Measurements from ENCODE around the gene SKAP2.

SKAP2 gene

DNA sequence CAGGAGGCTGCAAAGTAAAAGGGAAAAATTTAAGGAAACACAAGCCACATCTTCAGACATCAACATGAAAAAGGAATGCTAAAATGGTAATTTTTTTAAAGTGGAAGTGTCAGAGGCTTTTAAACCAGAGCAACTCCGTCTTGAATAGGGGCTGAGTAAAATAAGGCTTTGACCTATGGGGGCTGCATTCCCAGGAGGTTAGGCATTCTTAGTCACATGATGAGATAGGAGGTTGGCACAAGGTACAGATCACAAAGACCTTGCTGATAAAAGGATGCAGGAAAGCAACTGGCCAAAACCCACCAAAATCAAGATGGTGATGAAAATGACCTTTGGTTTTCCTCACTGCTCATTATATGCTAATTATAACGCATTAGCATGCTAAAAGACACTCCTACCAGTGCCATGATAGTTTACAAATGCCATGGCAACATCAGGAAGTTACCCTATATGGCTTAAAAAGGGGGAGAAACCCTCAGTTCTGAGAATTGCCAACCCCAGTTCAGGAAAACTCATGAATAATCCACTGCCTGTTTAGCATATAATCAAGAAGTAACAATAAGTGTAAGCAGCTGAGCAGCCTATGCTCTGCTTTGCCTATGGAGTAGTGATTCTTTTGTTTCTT, 128.3 kb downstream of the SKAP2 start:
- H3K9me3 Mint-ChIP-seq = no peaks in the 10 kb centered on the region
- H3K36me3 Mint-ChIP-seq = peaks cover 8% of the 10 kb centered on the region

DNA sequence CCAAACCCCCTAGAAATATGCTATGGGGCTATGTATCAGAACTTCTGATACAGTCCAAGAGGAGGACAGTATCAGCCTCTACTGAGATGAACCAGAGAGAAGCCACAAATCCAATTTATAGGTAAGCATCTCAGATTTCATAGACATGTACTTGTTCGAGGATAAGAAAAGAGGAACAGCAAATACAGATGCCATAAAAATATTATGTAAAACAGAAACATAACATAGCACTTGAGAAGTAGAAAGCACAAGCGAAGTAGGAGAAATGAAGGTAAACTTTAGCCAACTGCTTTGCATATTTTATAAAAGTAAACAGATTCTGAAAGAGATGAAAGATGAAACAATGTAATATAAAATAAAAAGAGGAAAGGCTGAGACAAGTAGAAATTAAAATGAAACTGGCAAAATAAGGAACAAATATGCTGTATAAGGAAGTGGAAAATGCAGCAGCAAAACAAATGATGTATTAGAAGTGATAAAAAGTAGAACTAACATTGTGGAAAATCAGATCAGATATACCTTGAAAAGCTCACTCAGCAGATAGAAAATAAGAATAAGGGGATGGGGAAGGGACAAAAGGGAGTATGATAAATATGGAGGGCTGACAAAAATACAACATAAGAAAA, 135.1 kb downstream of the SKAP2 start:
- Mint-ChIP-seq H3K36me3 (peaks cover 5% of the 10 kb centered on the region), H3K27ac (no peak overlapping the region), H3K4me3 (no peak overlapping the region), H3K9me3 (no peaks in the 10 kb centered on the region), H3K4me1 (no peaks in the 10 kb centered on the region)
- ATAC-seq (no peak), DNase-seq (ENCODE audit: low spot score in 2 of 2) (no peak)

More for the DNA sequence above, 128.3 kb downstream of the SKAP2 start:
- DNase-seq (ENCODE audit: low spot score in 2 of 2) (no peak), ATAC-seq (no peak)
- Mint-ChIP-seq H3K4me1 (no peaks in the 10 kb centered on the region), H3K27ac (no peak overlapping the region), H3K4me3 (no peak overlapping the region)

GRCh38 chr7:26726051-26726450, 138.3 kb downstream of the SKAP2 start:
- H3K4me1 Mint-ChIP-seq = no peaks in the 10 kb centered on the region

DNA sequence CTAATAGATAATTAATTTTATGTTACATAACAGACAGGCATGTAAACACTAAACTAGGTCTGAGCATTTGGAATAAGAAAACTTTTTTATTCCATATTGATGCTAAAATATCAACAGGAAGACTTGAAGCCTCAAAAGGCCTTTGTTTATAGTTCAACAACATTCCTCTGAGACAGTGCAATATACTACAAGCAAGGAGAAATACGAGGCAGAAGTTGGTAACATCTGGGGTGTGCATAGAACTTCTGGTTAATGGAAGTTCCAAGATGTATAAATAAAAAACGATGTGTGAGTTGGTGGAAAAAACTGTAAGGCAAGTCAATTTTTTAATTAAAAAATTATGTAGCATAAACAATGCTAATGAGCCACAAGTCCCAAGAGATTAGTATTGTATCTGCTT, 139.6 kb downstream of the SKAP2 start:
- Mint-ChIP-seq H3K4me1 (no peaks in the 10 kb centered on the region), H3K36me3 (peaks cover 10% of the 10 kb centered on the region), H3K27ac (no peak overlapping the region), H3K4me3 (no peak overlapping the region), H3K9me3 (no peaks in the 10 kb centered on the region)
- ATAC-seq = no peak
- DNase-seq (ENCODE audit: low spot score in 2 of 2) = no peak

More at GRCh38 chr7:26726051-26726450, 138.3 kb downstream of the SKAP2 start:
- H3K27ac Mint-ChIP-seq = no peak overlapping the region
- no peaks in the 10 kb centered on the region for H3K9me3 Mint-ChIP-seq
- no peak for ATAC-seq
- peaks cover 10% of the 10 kb centered on the region for H3K36me3 Mint-ChIP-seq
- DNase-seq (ENCODE audit: low spot score in 2 of 2) = no peak
- no peak overlapping the region for H3K4me3 Mint-ChIP-seq

- Mint-ChIP-seq H3K4me3 (no peak overlapping the region), H3K9me3 (no peaks in the 10 kb centered on the region), H3K4me1 (no peaks in the 10 kb centered on the region), H3K27ac (no peak overlapping the region), H3K36me3 (peaks cover 10% of the 10 kb centered on the region)
- ATAC-seq (no peak), DNase-seq (ENCODE audit: low spot score in 2 of 2) (no peak)
Observed at GRCh38 chr7:26723129-26723528, 141.3 kb downstream of the SKAP2 start.

DNA sequence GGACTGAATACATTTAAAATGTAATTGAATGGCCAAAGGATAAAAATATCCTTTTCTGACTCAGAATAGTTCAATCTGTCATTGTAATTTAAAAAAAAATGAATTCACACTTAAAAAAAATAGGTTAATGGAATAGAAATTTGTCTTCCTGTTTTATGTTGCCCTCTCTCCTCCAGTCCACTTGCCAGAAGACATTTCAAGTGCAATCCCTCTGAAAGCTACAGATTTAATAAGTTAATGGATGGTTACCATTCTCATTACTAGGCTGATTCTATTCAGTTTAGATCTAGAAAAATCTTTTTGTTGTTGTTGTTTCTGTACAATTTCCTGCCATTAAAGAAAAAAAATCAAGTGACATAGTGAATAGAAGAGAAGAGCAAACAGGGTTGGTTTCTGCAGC, 142.9 kb downstream of the SKAP2 start:
- Mint-ChIP-seq H3K4me3 (no peak overlapping the region), H3K36me3 (peaks cover 10% of the 10 kb centered on the region), H3K9me3 (no peaks in the 10 kb centered on the region), H3K27ac (no peak overlapping the region), H3K4me1 (no peaks in the 10 kb centered on the region)
- ATAC-seq = no peak
- DNase-seq (ENCODE audit: low spot score in 2 of 2) = no peak

DNA sequence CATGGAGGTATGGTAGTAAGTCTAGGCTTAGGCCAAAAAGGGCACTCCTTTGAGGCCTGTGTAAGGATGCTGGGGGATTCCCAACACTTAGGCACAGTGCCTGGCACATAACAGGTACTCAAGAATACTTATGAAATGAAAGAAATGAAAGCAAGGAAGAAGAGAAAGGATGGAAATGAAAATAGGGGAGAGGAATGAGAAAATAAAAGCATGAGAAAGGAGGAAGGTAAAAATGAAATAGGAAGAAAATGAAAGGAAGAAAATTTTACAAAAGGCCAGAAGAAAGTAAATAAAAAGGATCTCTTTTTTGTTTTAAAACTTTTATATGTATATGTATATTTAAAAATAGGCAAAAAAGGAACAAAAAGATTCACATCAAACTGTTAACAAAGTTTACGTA, 146.3 kb downstream of the SKAP2 start:
- H3K4me3 Mint-ChIP-seq = no peak overlapping the region

DNA sequence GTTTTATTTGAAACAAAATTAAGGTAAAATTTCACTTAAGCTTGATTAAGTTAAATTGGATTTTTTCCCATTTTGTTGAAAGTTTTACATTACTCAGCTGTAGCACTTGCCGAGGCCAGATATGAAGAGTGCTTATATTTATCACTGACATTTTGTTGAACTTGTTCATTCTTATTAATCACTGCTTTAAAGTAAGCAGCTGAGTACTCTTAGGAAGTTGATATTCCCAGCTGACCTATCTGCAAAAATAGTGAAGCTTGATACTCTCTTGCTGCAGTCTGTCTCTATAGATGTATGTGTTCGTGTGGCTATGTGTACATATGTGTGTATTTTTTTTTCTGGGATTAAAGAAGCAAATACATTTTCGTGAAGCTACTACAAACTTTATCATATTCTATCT, 150.0 kb downstream of the SKAP2 start:
- Mint-ChIP-seq H3K9me3 (no peaks in the 10 kb centered on the region), H3K27ac (no peak overlapping the region), H3K4me3 (no peak overlapping the region), H3K4me1 (no peaks in the 10 kb centered on the region), H3K36me3 (no peaks in the 10 kb centered on the region)
- no peak for ATAC-seq
- no peak for DNase-seq (ENCODE audit: low spot score in 2 of 2)

More for the DNA sequence above, 146.3 kb downstream of the SKAP2 start:
- Mint-ChIP-seq H3K4me1 (no peaks in the 10 kb centered on the region), H3K9me3 (no peaks in the 10 kb centered on the region), H3K27ac (no peak overlapping the region), H3K36me3 (peaks cover 4% of the 10 kb centered on the region)
- DNase-seq (ENCODE audit: low spot score in 2 of 2) (no peak), ATAC-seq (no peak)

- Mint-ChIP-seq H3K4me1 (no peaks in the 10 kb centered on the region), H3K4me3 (no peak overlapping the region)
- no peak for ATAC-seq
Observed at GRCh38 chr7:26714006-26714405, 150.4 kb downstream of the SKAP2 start.

GRCh38 chr7:26709210-26709990, 155.0 kb downstream of the SKAP2 start:
- Mint-ChIP-seq H3K27ac (no peak overlapping the region), H3K4me3 (no peak overlapping the region), H3K9me3 (no peaks in the 10 kb centered on the region), H3K4me1 (no peaks in the 10 kb centered on the region), H3K36me3 (no peaks in the 10 kb centered on the region)
- ATAC-seq (no peak), DNase-seq (ENCODE audit: low spot score in 2 of 2) (no peak)

More at GRCh38 chr7:26714006-26714405, 150.4 kb downstream of the SKAP2 start:
- no peak for DNase-seq (ENCODE audit: low spot score in 2 of 2)
- Mint-ChIP-seq H3K36me3 (no peaks in the 10 kb centered on the region), H3K9me3 (no peaks in the 10 kb centered on the region), H3K27ac (no peak overlapping the region)

DNA sequence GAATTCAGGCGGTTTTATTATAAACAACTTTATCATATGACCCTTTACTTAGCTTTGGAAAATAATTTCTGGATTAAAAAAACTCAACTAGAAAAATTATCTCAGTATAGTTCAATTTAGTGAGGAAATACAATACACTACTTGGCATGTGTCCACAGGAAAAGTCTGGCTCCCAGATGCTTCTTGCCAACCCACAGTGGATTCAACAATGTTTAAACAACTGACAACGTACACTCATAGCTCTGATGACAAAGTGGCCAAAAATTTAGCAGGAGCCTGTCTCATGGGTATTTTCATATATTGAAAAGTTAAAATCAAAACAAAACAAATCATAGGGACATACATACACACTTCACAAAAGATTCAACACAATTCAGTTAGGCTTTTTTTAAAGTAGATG, 158.8 kb downstream of the SKAP2 start:
- no peak for DNase-seq (ENCODE audit: low spot score in 2 of 2)
- Mint-ChIP-seq H3K4me3 (no peak overlapping the region), H3K27ac (no peak overlapping the region), H3K9me3 (no peaks in the 10 kb centered on the region), H3K36me3 (no peaks in the 10 kb centered on the region), H3K4me1 (no peaks in the 10 kb centered on the region)
- ATAC-seq = no peak

DNA sequence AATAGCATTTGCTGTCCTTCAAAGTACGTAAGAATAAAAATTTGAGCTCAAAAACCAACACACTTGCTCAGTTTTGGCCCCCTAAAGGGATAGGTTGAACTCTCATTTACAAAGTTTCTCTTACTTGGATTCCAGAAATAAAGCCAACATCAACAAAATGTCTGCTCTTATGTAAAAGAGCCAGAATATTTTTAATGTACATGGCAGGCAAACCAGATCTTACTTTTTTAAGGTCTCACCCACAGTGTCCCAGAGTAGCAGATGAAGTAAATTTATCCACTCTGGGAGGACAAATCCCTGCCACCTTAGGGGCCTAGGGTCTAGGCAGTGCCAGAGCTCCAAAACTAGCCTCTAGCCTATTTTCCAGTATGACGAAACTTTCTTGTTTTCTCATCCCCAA, 159.6 kb downstream of the SKAP2 start:
- no peak overlapping the region for H3K27ac Mint-ChIP-seq
- H3K4me1 Mint-ChIP-seq = no peaks in the 10 kb centered on the region
- no peak overlapping the region for H3K4me3 Mint-ChIP-seq
- H3K36me3 Mint-ChIP-seq = no peaks in the 10 kb centered on the region
- H3K9me3 Mint-ChIP-seq = no peaks in the 10 kb centered on the region
- DNase-seq (ENCODE audit: low spot score in 2 of 2) = no peak
- no peak for ATAC-seq

- no peak overlapping the region for H3K4me3 Mint-ChIP-seq
- DNase-seq (ENCODE audit: low spot score in 2 of 2) = no peak
- H3K4me1 Mint-ChIP-seq = no peaks in the 10 kb centered on the region
Observed at GRCh38 chr7:26704036-26704435, 160.4 kb downstream of the SKAP2 start.

GRCh38 chr7:26700893-26701292, 163.5 kb downstream of the SKAP2 start:
- Mint-ChIP-seq H3K27ac (no peak overlapping the region), H3K4me3 (no peak overlapping the region), H3K4me1 (no peaks in the 10 kb centered on the region), H3K36me3 (no peaks in the 10 kb centered on the region), H3K9me3 (no peaks in the 10 kb centered on the region)
- DNase-seq (ENCODE audit: low spot score in 2 of 2) (no peak), ATAC-seq (no peak)

More at GRCh38 chr7:26704036-26704435, 160.4 kb downstream of the SKAP2 start:
- Mint-ChIP-seq H3K9me3 (no peaks in the 10 kb centered on the region), H3K36me3 (no peaks in the 10 kb centered on the region), H3K27ac (no peak overlapping the region)
- no peak for ATAC-seq

DNA sequence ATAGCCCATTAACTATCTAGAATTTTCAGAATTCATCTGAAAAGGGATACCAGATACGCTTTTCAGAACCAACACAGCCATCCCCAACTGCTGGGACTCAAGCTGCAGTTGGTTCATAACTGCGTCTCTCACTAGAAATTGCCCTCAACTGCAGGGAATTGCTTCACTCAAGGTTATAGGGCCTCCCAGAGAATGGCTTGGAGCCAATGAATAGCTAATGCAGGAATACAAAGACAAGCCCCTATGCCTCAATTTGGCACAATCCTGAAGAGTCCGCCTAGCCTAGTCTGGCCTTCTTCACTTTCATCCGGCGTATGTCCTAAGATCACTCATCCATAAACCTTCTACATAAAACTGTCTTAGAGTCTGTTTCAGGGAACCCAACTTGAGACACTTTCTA, 164.0 kb downstream of the SKAP2 start:
- H3K9me3 Mint-ChIP-seq = no peaks in the 10 kb centered on the region
- DNase-seq (ENCODE audit: low spot score in 2 of 2) = no peak
- no peaks in the 10 kb centered on the region for H3K36me3 Mint-ChIP-seq
- no peak overlapping the region for H3K4me3 Mint-ChIP-seq
- H3K27ac Mint-ChIP-seq = no peak overlapping the region
- H3K4me1 Mint-ChIP-seq = no peaks in the 10 kb centered on the region
- no peak for ATAC-seq

DNA sequence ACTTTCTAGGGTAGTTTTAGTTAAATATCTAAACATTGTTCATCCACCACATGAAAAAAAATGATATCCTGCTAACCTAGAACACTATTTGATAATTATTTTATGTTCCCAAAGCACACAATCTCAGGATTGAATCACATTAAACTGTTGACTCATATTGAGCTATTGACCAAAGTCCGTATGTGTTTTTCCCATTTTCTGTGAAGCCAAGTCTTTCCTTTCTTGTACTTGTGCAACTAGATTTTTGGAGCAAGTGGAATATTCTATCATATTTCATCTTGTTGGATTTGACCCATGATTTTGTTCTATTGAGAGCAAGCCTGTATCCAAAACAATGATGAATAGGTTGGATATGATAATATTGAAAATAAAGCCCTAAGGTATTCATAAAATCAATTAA, 164.6 kb downstream of the SKAP2 start:
- H3K4me1 Mint-ChIP-seq = no peaks in the 10 kb centered on the region
- no peaks in the 10 kb centered on the region for H3K9me3 Mint-ChIP-seq
- H3K36me3 Mint-ChIP-seq = no peaks in the 10 kb centered on the region
- no peak overlapping the region for H3K4me3 Mint-ChIP-seq
- no peak for DNase-seq (ENCODE audit: low spot score in 2 of 2)
- no peak for ATAC-seq
- H3K27ac Mint-ChIP-seq = no peak overlapping the region

All from stimulated activated effector memory CD8-positive, alpha-beta T cell treated with anti-CD3 and anti-CD28 coated beads, Interleukin-12 subunit alpha, Interleukin-12 subunit beta, amount 100 ng/mL, for 72 hours (primary cell).